Measurements from ENCODE around the gene EPYC.

EPYC gene

DNA sequence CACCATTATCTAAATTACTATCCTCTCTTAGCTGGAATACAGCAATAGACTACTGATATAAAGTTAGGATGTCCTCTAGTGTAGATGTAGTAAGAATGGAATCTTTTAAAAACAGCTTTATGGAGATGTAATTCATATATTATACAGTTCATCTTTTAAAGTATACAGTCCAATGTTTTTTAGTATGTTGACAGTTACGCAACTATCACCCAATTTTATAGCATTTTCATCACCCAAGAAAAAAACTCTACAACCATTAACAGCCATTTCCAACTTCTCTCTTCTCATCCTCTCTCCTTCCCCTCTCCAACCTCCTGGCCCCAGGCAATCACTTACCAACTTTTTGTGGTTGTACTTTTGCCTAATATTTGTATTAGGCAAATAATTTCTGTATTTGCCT lies 22.6 kb downstream of the EPYC start:
- DNase-seq, result no peak
- TF ChIP-seq, protein P1, sequence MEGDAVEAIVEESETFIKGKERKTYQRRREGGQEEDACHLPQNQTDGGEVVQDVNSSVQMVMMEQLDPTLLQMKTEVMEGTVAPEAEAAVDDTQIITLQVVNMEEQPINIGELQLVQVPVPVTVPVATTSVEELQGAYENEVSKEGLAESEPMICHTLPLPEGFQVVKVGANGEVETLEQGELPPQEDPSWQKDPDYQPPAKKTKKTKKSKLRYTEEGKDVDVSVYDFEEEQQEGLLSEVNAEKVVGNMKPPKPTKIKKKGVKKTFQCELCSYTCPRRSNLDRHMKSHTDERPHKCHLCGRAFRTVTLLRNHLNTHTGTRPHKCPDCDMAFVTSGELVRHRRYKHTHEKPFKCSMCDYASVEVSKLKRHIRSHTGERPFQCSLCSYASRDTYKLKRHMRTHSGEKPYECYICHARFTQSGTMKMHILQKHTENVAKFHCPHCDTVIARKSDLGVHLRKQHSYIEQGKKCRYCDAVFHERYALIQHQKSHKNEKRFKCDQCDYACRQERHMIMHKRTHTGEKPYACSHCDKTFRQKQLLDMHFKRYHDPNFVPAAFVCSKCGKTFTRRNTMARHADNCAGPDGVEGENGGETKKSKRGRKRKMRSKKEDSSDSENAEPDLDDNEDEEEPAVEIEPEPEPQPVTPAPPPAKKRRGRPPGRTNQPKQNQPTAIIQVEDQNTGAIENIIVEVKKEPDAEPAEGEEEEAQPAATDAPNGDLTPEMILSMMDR (IDR thresholded peaks at IDR 0.05; ENCODE audit: low read depth, low read length), result no peak

DNA sequence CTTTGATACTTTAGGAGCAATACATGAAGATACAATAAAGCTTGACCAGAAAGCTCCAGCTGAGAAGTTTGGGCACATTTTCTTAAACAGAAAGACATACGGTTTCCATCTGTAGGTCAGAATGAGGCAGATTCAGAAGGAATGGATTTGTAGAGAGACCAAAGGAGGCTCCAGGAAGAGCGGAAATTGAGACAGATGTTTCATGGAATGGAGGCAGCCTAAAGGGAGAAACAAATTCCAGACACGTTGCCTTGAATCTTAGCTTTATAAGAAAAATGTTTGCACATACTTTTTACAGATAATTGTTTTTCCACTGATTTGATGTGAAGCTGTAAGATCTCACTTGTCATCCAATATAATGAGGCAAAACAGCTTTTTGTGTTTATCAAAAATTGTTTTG lies 24.8 kb downstream of the EPYC start:
- DNase-seq, result no peak
- no peak overlapping the region for H3K4me3 ChIP-seq (ENCODE audit: low read depth, low read length)
- TF ChIP-seq, protein P1 (IDR thresholded peaks at IDR 0.05; ENCODE audit: low read depth, low read length), result no peak

More for the DNA sequence above, 22.6 kb downstream of the EPYC start:
- Histone ChIP-seq H3K9me3 (ENCODE audit: severe bottlenecking) (peaks cover 4% of the 10 kb centered on the region), H3K27me3 (ENCODE audit: insufficient read depth, low read depth, severe bottlenecking) (no peaks in the 10 kb centered on the region), H3K36me3 (no peaks in the 10 kb centered on the region), H3K27ac (no peak overlapping the region), H3K4me3 (ENCODE audit: low read depth, low read length) (no peak overlapping the region)

DNA sequence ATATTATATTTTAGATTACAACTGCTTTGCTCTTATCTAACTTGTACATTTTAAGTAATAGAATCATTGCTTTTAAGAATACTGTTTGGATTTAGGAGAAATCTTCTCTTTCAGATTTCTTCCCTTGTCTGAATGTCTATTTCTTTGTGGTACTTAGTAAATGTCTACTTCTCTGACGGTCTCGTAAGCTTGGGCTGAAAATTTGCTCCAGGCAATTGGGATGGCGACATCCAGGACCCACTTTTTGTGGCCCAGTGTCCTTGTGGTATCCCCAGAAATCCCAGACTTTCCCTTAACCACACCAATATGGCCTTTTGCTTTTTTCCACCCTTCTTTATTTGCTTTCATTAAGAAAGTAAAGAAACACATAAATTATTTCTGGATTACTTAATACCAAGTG lies 25.8 kb downstream of the EPYC start:
- Histone ChIP-seq H3K9me3 (ENCODE audit: severe bottlenecking) (no peaks in the 10 kb centered on the region), H3K27me3 (ENCODE audit: insufficient read depth, low read depth, severe bottlenecking) (no peaks in the 10 kb centered on the region), H3K36me3 (no peaks in the 10 kb centered on the region), H3K4me3 (ENCODE audit: low read depth, low read length) (no peak overlapping the region), H3K27ac (no peak overlapping the region)
- no peak for DNase-seq
- TF ChIP-seq, protein P1 (IDR thresholded peaks at IDR 0.05; ENCODE audit: low read depth, low read length), result no peak

More for the DNA sequence above, 24.8 kb downstream of the EPYC start:
- no peaks in the 10 kb centered on the region for H3K27me3 ChIP-seq (ENCODE audit: insufficient read depth, low read depth, severe bottlenecking)
- H3K27ac ChIP-seq, result no peak overlapping the region
- H3K9me3 ChIP-seq (ENCODE audit: severe bottlenecking), result no peaks in the 10 kb centered on the region
- no peaks in the 10 kb centered on the region for H3K36me3 ChIP-seq

DNA sequence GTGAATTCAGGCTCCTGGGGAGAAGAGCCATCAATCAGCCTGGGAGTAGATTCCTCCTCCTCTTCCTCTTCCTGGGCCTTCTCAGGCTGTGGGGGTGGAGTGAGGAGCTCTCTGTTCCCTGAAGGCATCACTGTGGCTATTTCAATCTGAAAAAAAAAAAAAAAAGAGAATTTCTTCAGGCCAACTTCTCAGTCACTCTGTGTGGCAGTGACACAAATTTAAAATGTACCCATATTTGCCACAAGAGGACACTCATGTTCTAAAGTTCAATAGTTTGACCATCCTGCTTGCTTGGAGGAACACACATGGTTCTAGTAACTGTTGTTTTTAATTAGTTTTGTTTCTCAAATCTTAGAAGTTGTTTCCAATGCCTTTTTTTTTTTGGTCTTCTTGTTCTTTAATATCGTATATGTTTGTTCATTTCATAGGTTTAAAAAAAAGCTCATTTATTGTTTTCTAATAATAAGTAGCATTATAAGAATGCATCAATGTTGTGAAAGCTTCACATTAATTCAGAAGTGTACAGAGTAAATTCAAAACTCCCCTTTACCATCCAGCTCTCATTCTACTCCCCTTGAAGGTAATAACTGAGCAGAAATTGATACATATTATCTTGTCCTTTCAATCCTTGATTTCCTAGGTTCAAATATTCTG lies 26.5 kb downstream of the EPYC start:
- TF ChIP-seq, protein P1 (IDR thresholded peaks at IDR 0.05; ENCODE audit: low read depth, low read length), result peak; percentile 44
- no peak for DNase-seq
- Histone ChIP-seq H3K9me3 (ENCODE audit: severe bottlenecking) (no peaks in the 10 kb centered on the region), H3K36me3 (no peaks in the 10 kb centered on the region), H3K27ac (no peak overlapping the region), H3K27me3 (ENCODE audit: insufficient read depth, low read depth, severe bottlenecking) (no peaks in the 10 kb centered on the region), H3K4me3 (ENCODE audit: low read depth, low read length) (no peak overlapping the region)

DNA sequence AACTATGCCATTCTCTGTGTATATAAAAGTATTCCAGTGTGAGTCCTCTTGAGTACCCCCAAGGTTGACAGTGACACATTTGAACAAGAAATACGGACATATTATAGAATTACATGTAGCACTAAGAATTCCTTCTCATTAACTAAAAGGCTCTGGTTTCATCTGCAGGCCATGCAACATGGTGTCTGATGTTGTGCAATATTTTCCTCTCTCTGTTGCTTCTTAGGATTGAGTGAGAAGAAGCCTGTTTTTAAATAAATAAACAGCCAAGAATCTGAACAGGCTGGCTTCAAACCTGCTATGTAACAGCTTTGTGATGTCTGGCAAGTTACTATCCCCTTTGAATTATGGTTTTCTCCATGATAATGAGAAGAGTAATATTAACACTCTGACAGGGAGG lies 27.5 kb downstream of the EPYC start:
- DNase-seq, result no peak
- no peaks in the 10 kb centered on the region for H3K36me3 ChIP-seq
- no peaks in the 10 kb centered on the region for H3K27me3 ChIP-seq (ENCODE audit: insufficient read depth, low read depth, severe bottlenecking)
- H3K27ac ChIP-seq, result no peak overlapping the region
- no peak overlapping the region for H3K4me3 ChIP-seq (ENCODE audit: low read depth, low read length)
- TF ChIP-seq, protein P1 (IDR thresholded peaks at IDR 0.05; ENCODE audit: low read depth, low read length), result no peak
- H3K9me3 ChIP-seq (ENCODE audit: severe bottlenecking), result no peaks in the 10 kb centered on the region

DNA sequence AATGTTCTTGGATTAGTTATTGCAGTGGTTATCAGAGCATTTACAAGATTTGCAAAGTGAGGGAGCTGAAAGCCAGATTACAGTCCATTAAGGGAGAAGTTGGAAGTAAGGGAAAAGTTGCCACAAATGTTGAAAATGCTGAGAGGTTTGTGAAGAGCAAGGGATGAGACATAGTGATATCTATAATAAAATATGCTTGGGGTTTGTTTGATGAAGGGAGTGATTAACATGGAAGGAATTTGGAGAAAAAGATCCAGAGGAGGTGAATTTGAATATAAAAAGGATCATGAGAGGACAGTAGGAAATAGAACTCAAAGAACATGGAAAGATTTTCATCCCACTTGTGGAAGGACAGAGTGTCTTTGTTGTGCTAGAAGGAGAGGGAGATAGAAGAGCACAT lies 30.5 kb downstream of the EPYC start:
- DNase-seq, result no peak

More for the DNA sequence above, 30.5 kb downstream of the EPYC start:
- no peak overlapping the region for H3K4me3 ChIP-seq (ENCODE audit: low read depth, low read length)
- no peaks in the 10 kb centered on the region for H3K9me3 ChIP-seq (ENCODE audit: severe bottlenecking)
- no peak overlapping the region for H3K27ac ChIP-seq
- H3K27me3 ChIP-seq (ENCODE audit: insufficient read depth, low read depth, severe bottlenecking), result no peaks in the 10 kb centered on the region
- TF ChIP-seq, protein P1 (IDR thresholded peaks at IDR 0.05; ENCODE audit: low read depth, low read length), result no peak
- H3K36me3 ChIP-seq, result no peaks in the 10 kb centered on the region
